CD4-positive, alpha-beta T cell treated with Interleukin-2 at 100 ng/mL for 4 hours (primary cell): Measurements from ENCODE around the gene TRUB2.
"Not testable (repeated sequence)": the region's sequence is repeated elsewhere in the genome, so short reads cannot be mapped to it uniquely, and the experiment has no call there.

Experiments used
- DNase-seq: peaks from one replicate; pipeline ENCODE4 v3.0.0-alpha.2; 2020; ENCODE audit warnings: low spot score

TRUB2 gene

GRCh38 chr9:128298535-128299482, 23.4 kb downstream of the TRUB2 start:
- DNase-seq: no peak

- DNase-seq: no peak
Measured at GRCh38 chr9:128297221-128297773, 24.9 kb downstream of the TRUB2 start.

GRCh38 chr9:128296340-128297220, 25.7 kb downstream of the TRUB2 start:
- DNase-seq: no peak

- no peak for DNase-seq
Measured at GRCh38 chr9:128294142-128294541, 28.1 kb downstream of the TRUB2 start.

GRCh38 chr9:128293091-128293490, 29.2 kb downstream of the TRUB2 start:
- DNase-seq: no peak

GRCh38 chr9:128292009-128292408, 30.2 kb downstream of the TRUB2 start:
- no peak for DNase-seq

GRCh38 chr9:128288273-128289004, 33.8 kb downstream of the TRUB2 start:
- no peak for DNase-seq

- DNase-seq: no peak
Measured at GRCh38 chr9:128286440-128286839, 35.8 kb downstream of the TRUB2 start.

GRCh38 chr9:128285033-128285784, 37.0 kb downstream of the TRUB2 start:
- DNase-seq: no peak

GRCh38 chr9:128282500-128282899, 39.7 kb downstream of the TRUB2 start:
- DNase-seq: no peak

GRCh38 chr9:128280084-128280622, 42.1 kb downstream of the TRUB2 start:
- DNase-seq: no peak

- not testable (repeated sequence) for DNase-seq
Measured at GRCh38 chr9:128279088-128280073, 42.9 kb downstream of the TRUB2 start.

GRCh38 chr9:128276574-128277270, 45.5 kb downstream of the TRUB2 start:
- no peak for DNase-seq

- peak; percentile 100 for DNase-seq
Measured at GRCh38 chr9:128276008-128276573, 46.2 kb downstream of the TRUB2 start, which contains the start of gene SWI5. SWI5 (plus strand) TSS chr9:128276276.

GRCh38 chr9:128275198-128276007, 46.8 kb downstream of the TRUB2 start, which contains the start of gene GOLGA2:
GOLGA2 (minus strand) TSS chr9:128276007; CDS start chr9:128275976, 31 bp downstream.
- no peak for DNase-seq

GRCh38 chr9:128274245-128274644, 48.0 kb downstream of the TRUB2 start:
- DNase-seq: no peak

- DNase-seq: no peak
Measured at GRCh38 chr9:128271512-128271911, 50.7 kb downstream of the TRUB2 start.
